ENCODE data around the gene CHST15. TPM values are rescaled to one million over a fixed set of nuclear protein-coding genes. Genes with fewer than 3 reads are reported as not detected.

The CHST15 gene
- total RNA-seq, 2 experiments from 2014 or later = 14.7 to 26.4 TPM

GRCh38 chr10:123974406-123974805 is 119.0 kb downstream of the CHST15 start:
- no peaks in the 10 kb centered on the region for H3K4me1 ChIP-seq (ENCODE audit: insufficient read depth, low read length, poor library complexity, severe bottlenecking)
- no peak overlapping the region for H3K4me3 ChIP-seq (ENCODE audit: low read depth, low read length, poor library complexity, severe bottlenecking)
- no peaks in the 10 kb centered on the region for H3K36me3 ChIP-seq (ENCODE audit: insufficient read depth, low read length)
- ChIA-PET CTCF (ENCODE audit: unreplicated experiment) (no interaction called here), POLR2A (no interaction called here)
- TF ChIP-seq CTCF (conservative IDR thresholded peaks at IDR 0.05; ENCODE audit: low read length) = no peak
- no peak for TF ChIP-seq EZH2phosphoT487 (IDR thresholded peaks at IDR 0.05; ENCODE audit: borderline replicate concordance, low read depth, low read length)
- intact Hi-C loops (cut with micrococcal nuclease; ENCODE audit: unreplicated experiment) = loop anchor here (10.0 kb wide), 1 partner anchor 840 kb away; the partner anchor contains the start of gene HMX3
- H3K4me2 ChIP-seq (ENCODE audit: low read length) = no peak overlapping the region
- DNase-seq (ENCODE audit: low spot score) = peak; percentile 24
- H3K9me3 ChIP-seq (ENCODE audit: low read length) = no peaks in the 10 kb centered on the region
- no peaks in the 10 kb centered on the region for H3K9me2 ChIP-seq (ENCODE audit: insufficient read depth, low read length)
- no peak overlapping the region for H2AFZ ChIP-seq (ENCODE audit: low read length)
- H3K27ac ChIP-seq (ENCODE audit: low read depth, low read length, poor library complexity, severe bottlenecking) = no peak overlapping the region
- H3K79me2 ChIP-seq (ENCODE audit: insufficient read depth, low read depth, low read length) = no peaks in the 10 kb centered on the region
- no peaks in the 10 kb centered on the region for H4K20me1 ChIP-seq (ENCODE audit: insufficient read depth, low read length)
- no TSS peak for BruUV-seq (replicated peaks)

GRCh38 chr10:123972481-123973401 is 120.7 kb downstream of the CHST15 start:
- BruUV-seq (replicated peaks) = no TSS peak
- CTCF ChIA-PET (ENCODE audit: unreplicated experiment) = no interaction called here
- POLR2A ChIA-PET = no interaction called here
- H3K9me2 ChIP-seq (ENCODE audit: insufficient read depth, low read length) = no peaks in the 10 kb centered on the region
- intact Hi-C loops (cut with micrococcal nuclease; ENCODE audit: unreplicated experiment) = loop anchor here (10.0 kb wide), 1 partner anchor 838 kb away; the partner anchor contains the start of gene HMX3
- H3K36me3 ChIP-seq (ENCODE audit: insufficient read depth, low read length) = no peaks in the 10 kb centered on the region
- no peak overlapping the region for H3K4me3 ChIP-seq (ENCODE audit: low read depth, low read length, poor library complexity, severe bottlenecking)
- no peaks in the 10 kb centered on the region for H3K9me3 ChIP-seq (ENCODE audit: low read length)
- H4K20me1 ChIP-seq (ENCODE audit: insufficient read depth, low read length) = no peaks in the 10 kb centered on the region
- no peak overlapping the region for H3K27ac ChIP-seq (ENCODE audit: low read depth, low read length, poor library complexity, severe bottlenecking)
- H3K4me2 ChIP-seq (ENCODE audit: low read length) = no peak overlapping the region
- no peak for TF ChIP-seq CTCF (conservative IDR thresholded peaks at IDR 0.05; ENCODE audit: low read length)
- TF ChIP-seq EZH2phosphoT487 (IDR thresholded peaks at IDR 0.05; ENCODE audit: borderline replicate concordance, low read depth, low read length) = no peak
- DNase-seq (ENCODE audit: low spot score) = no peak
- H3K79me2 ChIP-seq (ENCODE audit: insufficient read depth, low read depth, low read length) = no peaks in the 10 kb centered on the region
- no peaks in the 10 kb centered on the region for H3K4me1 ChIP-seq (ENCODE audit: insufficient read depth, low read length, poor library complexity, severe bottlenecking)
- no peak overlapping the region for H2AFZ ChIP-seq (ENCODE audit: low read length)

- Histone ChIP-seq H3K9me2 (ENCODE audit: insufficient read depth, low read length) (no peaks in the 10 kb centered on the region), H3K4me1 (ENCODE audit: insufficient read depth, low read length, poor library complexity, severe bottlenecking) (no peaks in the 10 kb centered on the region), H3K79me2 (ENCODE audit: insufficient read depth, low read depth, low read length) (no peaks in the 10 kb centered on the region), H3K4me2 (ENCODE audit: low read length) (no peak overlapping the region), H3K36me3 (ENCODE audit: insufficient read depth, low read length) (no peaks in the 10 kb centered on the region), H3K27ac (ENCODE audit: low read depth, low read length, poor library complexity, severe bottlenecking) (no peak overlapping the region), H2AFZ (ENCODE audit: low read length) (no peak overlapping the region), H3K9me3 (ENCODE audit: low read length) (no peaks in the 10 kb centered on the region), H3K4me3 (ENCODE audit: low read depth, low read length, poor library complexity, severe bottlenecking) (no peak overlapping the region), H4K20me1 (ENCODE audit: insufficient read depth, low read length) (no peaks in the 10 kb centered on the region)
- POLR2A ChIA-PET = no interaction called here
- no peak for DNase-seq (ENCODE audit: low spot score)
- intact Hi-C loops (cut with micrococcal nuclease; ENCODE audit: unreplicated experiment) = loop anchor here (10.0 kb wide), 1 partner anchor 836 kb away; the partner anchor contains the start of gene HMX3
- BruUV-seq (replicated peaks) = no TSS peak
- CTCF ChIA-PET (ENCODE audit: unreplicated experiment) = no interaction called here
- no peak for TF ChIP-seq CTCF (conservative IDR thresholded peaks at IDR 0.05; ENCODE audit: low read length)
- TF ChIP-seq EZH2phosphoT487 (IDR thresholded peaks at IDR 0.05; ENCODE audit: borderline replicate concordance, low read depth, low read length) = no peak
Observed at GRCh38 chr10:123970927-123971286, 122.5 kb downstream of the CHST15 start.
